Activated T-helper 9 cell treated with anti-CD3 and anti-CD28 coated beads, Interleukin-2, amount 50 U/mL, for 16 hours (primary cell): ENCODE results near the gene FAM240B.

ENCODE experiments used
- DNase-seq: peaks from one replicate; pipeline ENCODE4 v3.0.0-alpha.2; 2020; ENCODE audit warnings: low read depth

Gene FAM240B

GRCh38 chr9:38700695-38701094 lies 19.2 kb downstream of the FAM240B start:
- no peak for DNase-seq

- DNase-seq = no peak
Measured at GRCh38 chr9:38699337-38699736, 20.6 kb downstream of the FAM240B start.

GRCh38 chr9:38697776-38698300 lies 22.1 kb downstream of the FAM240B start:
- DNase-seq = no peak

- no peak for DNase-seq
Measured at GRCh38 chr9:38696999-38697398, 22.9 kb downstream of the FAM240B start.

GRCh38 chr9:38694676-38695075 lies 25.3 kb downstream of the FAM240B start:
- no peak for DNase-seq

GRCh38 chr9:38692707-38693106 lies 27.2 kb downstream of the FAM240B start:
- no peak for DNase-seq

GRCh38 chr9:38690574-38690973 lies 29.4 kb downstream of the FAM240B start:
- no peak for DNase-seq

GRCh38 chr9:38689678-38690077 lies 30.3 kb downstream of the FAM240B start:
- no peak for DNase-seq

- no peak for DNase-seq
Measured at GRCh38 chr9:38687992-38688391, 31.9 kb downstream of the FAM240B start.

- no peak for DNase-seq
Measured at GRCh38 chr9:38687389-38687842, 32.5 kb downstream of the FAM240B start.

GRCh38 chr9:38686933-38687332 lies 33.0 kb downstream of the FAM240B start:
- DNase-seq = no peak

GRCh38 chr9:38685535-38685934 lies 34.4 kb downstream of the FAM240B start:
- DNase-seq = no peak

- DNase-seq = no peak
Measured at GRCh38 chr9:38683336-38683735, 36.6 kb downstream of the FAM240B start.

- DNase-seq = no peak
Measured at GRCh38 chr9:38682713-38683112, 37.2 kb downstream of the FAM240B start.

- no peak for DNase-seq
Measured at GRCh38 chr9:38681747-38682227, 38.1 kb downstream of the FAM240B start.

- DNase-seq = no peak
Measured at GRCh38 chr9:38680837-38681445, 39.0 kb downstream of the FAM240B start.

GRCh38 chr9:38677660-38678303 lies 42.2 kb downstream of the FAM240B start:
- no peak for DNase-seq

GRCh38 chr9:38675831-38676230 lies 44.1 kb downstream of the FAM240B start:
- DNase-seq = no peak

- DNase-seq = no peak
Measured at GRCh38 chr9:38675211-38675610, 44.7 kb downstream of the FAM240B start.

- no peak for DNase-seq
Measured at GRCh38 chr9:38673399-38674193, 46.3 kb downstream of the FAM240B start.

GRCh38 chr9:38671748-38672147 lies 48.2 kb downstream of the FAM240B start:
- no peak for DNase-seq

GRCh38 chr9:38671372-38671731 lies 48.6 kb downstream of the FAM240B start:
- DNase-seq = no peak
